ENCODE measurements around the gene PSME2. TPM values are rescaled to one million over a fixed set of nuclear protein-coding genes. Genes with fewer than 3 reads are reported as not detected.

The PSME2 gene
- total and polyA plus RNA-seq, 10 of the 15 experiments (the other 5 are each of a cell fraction or from before 2014, with no cell fraction given), result 510 to 3,542 (median 913) TPM

GRCh38 chr14:24144451-24144850, 2.0 kb downstream of the PSME2 start:
- POLR2A ChIA-PET, result interaction anchor here (0.7 to 2.3 kb wide), 6 partner anchors 9 to 50 kb away, joined by 4 to 10 read pairs (median 6); partner anchors contain the start of genes IRF9, PCK2 and PSME1
- H3K4me1 ChIP-seq (ENCODE audit: control insufficient read depth, insufficient read depth, low read length), result peaks cover 16% of the 10 kb centered on the region
- in situ Hi-C loops (cut with MboI), result no loop called here

More at GRCh38 chr14:24144451-24144850, 2.0 kb downstream of the PSME2 start:
- no peaks in the 10 kb centered on the region for H3K9me3 ChIP-seq (replicated peaks; ENCODE audit: control insufficient read depth, insufficient read depth, low read length)
- H3K27ac ChIP-seq (ENCODE audit: control insufficient read depth, insufficient read depth), result peak overlapping the region; percentile 2; the same call in 1 of the 2 replicates
- TF ChIP-seq DPF2 (IDR thresholded peaks at IDR 0.05) (no peak), E2F8 (IDR thresholded peaks at IDR 0.05; ENCODE audit: low read depth, partially characterized antibody) (no peak), TCF7 (IDR thresholded peaks at IDR 0.05; ENCODE audit: borderline replicate concordance) (0 out of 2 replicates have a peak, but pooled peaks have one; percentile 11)
- ChIA-PET SMC1A (ENCODE audit: uncharacterized antibody, unreplicated experiment) (interaction anchor here (1.5 to 4.8 kb wide), 4 partner anchors 8 to 36 kb away, joined by 5 to 54 read pairs (median 12); partner anchors contain the start of genes IRF9 and PSME1), RAD21 (ENCODE audit: unreplicated experiment) (interaction anchor here (3.1 kb wide), 1 partner anchor 50 kb away, joined by 22 read pairs; the partner anchor contains the start of gene PCK2), CTCF (interaction anchor here (1.0 to 1.4 kb wide), 3 partner anchors 36 to 98 kb away, joined by 3 to 5 read pairs (median 3); partner anchors contain the start of genes CHMP4A and TINF2)
- intact Hi-C loops (cut with micrococcal nuclease; ENCODE audit: unreplicated experiment), result no loop called here
- H3K79me2 ChIP-seq (ENCODE audit: control insufficient read depth, insufficient read depth, low read length), result peaks cover 70% of the 10 kb centered on the region
- peak overlapping the region; percentile 77 for H3K4me2 ChIP-seq (ENCODE audit: control insufficient read depth, insufficient read depth)
- H3K9ac ChIP-seq (ENCODE audit: control insufficient read depth, insufficient read depth, low read length), result 0 out of 2 replicates have a peak overlapping the region, but pooled peaks have one; percentile 12
- no peak overlapping the region for H2AFZ ChIP-seq (ENCODE audit: control insufficient read depth, low read depth, low read length)
- no peak for ATAC-seq
- no TSS peak for BruUV-seq (replicated peaks)
- H3K27me3 ChIP-seq (replicated peaks in 1 of 2; ENCODE audit: control insufficient read depth in 2 of 2, insufficient read depth in 2 of 2, low read length in 1 of 2), result no peaks in the 10 kb centered on the region
- 100% methylated on average over 1 of the region's 1 CpG for WGBS (ENCODE audit: insufficient coverage, insufficient replicate concordance, low lambda C conversion rate, missing lambda C conversion rate)
- H4K20me1 ChIP-seq (ENCODE audit: control insufficient read depth, insufficient read depth), result no peaks in the 10 kb centered on the region
- no peak for DNase-seq (ENCODE audit: low read depth, low spot score)
- peak overlapping the region; percentile 82 for H3K4me3 ChIP-seq
- peaks cover 2 to 28% of the 10 kb centered on the region in 2 experiments for H3K36me3 ChIP-seq (ENCODE audit: control insufficient read depth in 2 of 2, insufficient read depth in 2 of 2, low read length in 1 of 2)
- no peak for FAIRE-seq
